Smooth muscle cell (in vitro differentiated cells): ENCODE data around the gene SOD1. TPM values are rescaled to one million over a fixed set of nuclear protein-coding genes. Genes with fewer than 3 reads are reported as not detected.

ENCODE experiments used
- DNase-seq: peaks from one replicate; lab custom pipeline; 2025; ENCODE audit not compliant: unreplicated experiment; lab: John Stamatoyannopoulos, UW
- H2AFZ ChIP-seq: fragments of 200-600 bp; sonication (generic); 2 replicates; pipeline ENCODE4 v1.6.0; 2016; ENCODE audit warnings: antibody characterized with exemption, low read depth, mild to moderate bottlenecking
- H3F3A ChIP-seq: fragments of 200-600 bp; sonication (generic); 2 replicates; pipeline ENCODE4 v1.6.0; 2017; ENCODE audit warnings: antibody characterized with exemption, low read depth
- H3K27ac ChIP-seq: fragments of 200-600 bp; sonication (generic); 2 replicates; pipeline ENCODE4 v1.5.1; 2016; ENCODE audit warnings: low read depth, mild to moderate bottlenecking
- H3K27me3 ChIP-seq: fragments of 200-600 bp; sonication (generic); 2 replicates; pipeline ENCODE4 v1.6.1; 2016; ENCODE audit warnings: low read depth, mild to moderate bottlenecking
- H3K36me3 ChIP-seq: fragments of 200-600 bp; sonication (generic); 2 replicates; pipeline ENCODE4 v1.5.1; 2016; ENCODE audit warnings: low read depth
- H3K4me1 ChIP-seq: fragments of 200-600 bp; sonication (generic); 2 replicates; pipeline ENCODE4 v1.5.1; 2016; ENCODE audit warnings: low read depth
- H3K4me2 ChIP-seq: fragments of 200-600 bp; sonication (generic); 2 replicates; pipeline ENCODE4 v1.6.0; 2016; ENCODE audit warnings: mild to moderate bottlenecking
- H3K4me3 ChIP-seq: fragments of 200-600 bp; sonication (generic); 2 replicates; pipeline ENCODE4 v1.5.1; 2016; ENCODE audit warnings: mild to moderate bottlenecking
- H3K79me2 ChIP-seq: fragments of 200-600 bp; sonication (generic); 2 replicates; pipeline ENCODE4 v1.6.0; 2016; ENCODE audit warnings: low read depth, mild to moderate bottlenecking
- H3K9ac ChIP-seq: fragments of 200-600 bp; sonication (generic); 2 replicates; pipeline ENCODE4 v1.6.0; 2016; ENCODE audit warnings: low read depth
- H3K9me3 ChIP-seq: fragments of 200-600 bp; sonication (generic); replicated peaks from 2 replicates; pipeline ENCODE4 v1.5.1; 2016; ENCODE audit warnings: low read depth
- H4K20me1 ChIP-seq: fragments of 200-600 bp; sonication (generic); 2 replicates; pipeline ENCODE4 v1.6.0; 2016; ENCODE audit warnings: low read depth
- CTCF ChIP-seq: fragments of 200-600 bp; sonication (generic); IDR thresholded peaks from 2 replicates; pipeline ENCODE4 v1.5.1; 2017; ENCODE audit warnings: borderline replicate concordance, mild to moderate bottlenecking, antibody characterized with exemption; ENCODE audit not compliant: insufficient read depth, poor library complexity, severe bottlenecking
- WGBS: methylation state at CpG from one replicate; pipeline ENCODE4 v1.1.7; 2016; ENCODE audit warnings: low lambda C conversion rate; 5-methylcytosine and 5-hydroxymethylcytosine counted together
- polyA plus RNA-seq: library from polyadenylated mRNA; unstranded; fragments of >200 nt; fragmentation: Nextera tagmentation; extraction: Ambion mirVana; gene quantifications from 2 replicates; pipeline ENCODE4 v1.2.1, GENCODE V29; 2016
- total RNA-seq: library from RNA; depleted of rRNA; stranded (reverse); fragments of >200 nt; gene quantifications from 2 replicates; pipeline ENCODE4 v1.2.3, GENCODE V29; 2014

The SOD1 gene
- total and polyA plus RNA-seq, 2 experiments from 2014 or later = 128 to 229 TPM

GRCh38 chr21:31684918-31685317 lies 25.4 kb downstream of the SOD1 start:
- H3K4me3 ChIP-seq = no peak overlapping the region
- no peak for DNase-seq
- no peak overlapping the region for H3K9ac ChIP-seq
- H3K27ac ChIP-seq = no peak overlapping the region
- H3K79me2 ChIP-seq = peaks cover 12% of the 10 kb centered on the region
- no peaks in the 10 kb centered on the region for H3K4me1 ChIP-seq
- peaks cover 37% of the 10 kb centered on the region for H4K20me1 ChIP-seq
- no peaks in the 10 kb centered on the region for H3F3A ChIP-seq
- no peak overlapping the region for H2AFZ ChIP-seq
- no peaks in the 10 kb centered on the region for H3K27me3 ChIP-seq
- 100% methylated on average over 7 of the region's 7 CpGs for WGBS
- H3K4me2 ChIP-seq = no peak overlapping the region
- H3K36me3 ChIP-seq = peaks cover 26% of the 10 kb centered on the region
- TF ChIP-seq CTCF = no peak
- H3K9me3 ChIP-seq = no peaks in the 10 kb centered on the region

- peaks cover 26% of the 10 kb centered on the region for H3K36me3 ChIP-seq
- TF ChIP-seq CTCF = no peak
- no peak overlapping the region for H2AFZ ChIP-seq
- no peaks in the 10 kb centered on the region for H3K9me3 ChIP-seq
- no peak overlapping the region for H3K4me2 ChIP-seq
- no peaks in the 10 kb centered on the region for H3F3A ChIP-seq
- no peak overlapping the region for H3K9ac ChIP-seq
- no peak overlapping the region for H3K4me3 ChIP-seq
- no peaks in the 10 kb centered on the region for H3K27me3 ChIP-seq
- peaks cover 23% of the 10 kb centered on the region for H4K20me1 ChIP-seq
- no peaks in the 10 kb centered on the region for H3K4me1 ChIP-seq
- WGBS = 89% methylated on average over 7 of the region's 7 CpGs
- DNase-seq = no peak
- H3K27ac ChIP-seq = no peak overlapping the region
- H3K79me2 ChIP-seq = peaks cover 5% of the 10 kb centered on the region
These were observed 26.9 kb downstream of the SOD1 start for GRCh38 chr21:31686272-31686915.

GRCh38 chr21:31687108-31687507 lies 27.6 kb downstream of the SOD1 start:
- Histone ChIP-seq H3F3A (no peaks in the 10 kb centered on the region), H3K36me3 (peaks cover 30% of the 10 kb centered on the region), H3K9ac (no peak overlapping the region), H3K9me3 (no peaks in the 10 kb centered on the region), H4K20me1 (peaks cover 17% of the 10 kb centered on the region), H3K27me3 (no peaks in the 10 kb centered on the region), H3K4me3 (no peak overlapping the region), H3K4me1 (no peaks in the 10 kb centered on the region), H3K27ac (no peak overlapping the region), H3K79me2 (no peaks in the 10 kb centered on the region), H3K4me2 (no peak overlapping the region), H2AFZ (no peak overlapping the region)
- WGBS = 94% methylated on average over 2 of the region's 2 CpGs
- DNase-seq = no peak
- TF ChIP-seq CTCF = no peak
